ENCODE measurements around the gene RANBP1. TPM values are rescaled to one million over a fixed set of nuclear protein-coding genes. Genes with fewer than 3 reads are reported as not detected.

The RANBP1 gene
- total and polyA plus RNA-seq, 2 of the 4 experiments (the other 2 are of a cell fraction) = 173 to 376 TPM

DNA sequence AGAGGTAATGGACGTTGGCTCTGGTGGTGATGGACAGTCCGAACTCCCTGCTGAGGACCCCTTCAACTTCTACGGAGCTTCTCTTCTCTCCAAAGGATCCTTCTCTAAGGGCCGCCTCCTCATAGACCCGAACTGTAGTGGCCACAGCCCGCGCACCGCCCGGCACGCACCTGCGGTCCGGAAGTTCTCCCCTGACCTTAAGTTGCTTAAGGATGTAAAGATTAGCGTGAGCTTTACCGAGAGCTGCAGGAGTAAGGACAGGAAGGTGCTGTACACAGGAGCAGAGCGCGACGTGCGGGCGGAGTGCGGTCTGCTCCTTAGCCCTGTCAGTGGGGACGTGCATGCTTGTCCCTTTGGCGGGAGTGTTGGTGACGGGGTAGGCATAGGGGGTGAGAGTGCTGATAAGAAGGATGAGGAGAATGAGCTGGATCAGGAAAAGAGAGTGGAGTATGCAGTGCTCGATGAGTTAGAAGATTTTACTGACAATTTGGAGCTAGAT, 29.8 kb upstream of the RANBP1 start:
- no peaks in the 10 kb centered on the region for H3K9me3 ChIP-seq (ENCODE audit: control insufficient read depth, insufficient read depth, low read length)
- peaks cover 30% of the 10 kb centered on the region for H3K9me1 ChIP-seq (ENCODE audit: insufficient read depth, low read length)
- H4K8ac ChIP-seq (ENCODE audit: low read depth in 2 of 2, low read length in 2 of 2) = no peak overlapping the region
- H3K4me1 ChIP-seq (ENCODE audit: control insufficient read depth, insufficient read depth, low read length) = peaks cover 21% of the 10 kb centered on the region
- H3K9ac ChIP-seq (ENCODE audit: low read depth, low read length) = no peak overlapping the region
- H2BK15ac ChIP-seq (ENCODE audit: low read depth, low read length) = no peak overlapping the region
- H3K56ac ChIP-seq (ENCODE audit: extremely low read depth, insufficient read depth, low read length) = no peak overlapping the region
- in situ Hi-C loops (cut with MboI; ENCODE audit: low sequenced_read_pairs) = no loop called here
- H3K18ac ChIP-seq (ENCODE audit: low read depth, low read length) = no peak overlapping the region
- no peak overlapping the region for H2AK9ac ChIP-seq (replicated peaks; ENCODE audit: low read depth, low read length, poor library complexity)
- no peak for TF ChIP-seq RAD21 (IDR thresholded peaks at IDR 0.05; ENCODE audit: low read length)
- TF ChIP-seq, protein P1, sequence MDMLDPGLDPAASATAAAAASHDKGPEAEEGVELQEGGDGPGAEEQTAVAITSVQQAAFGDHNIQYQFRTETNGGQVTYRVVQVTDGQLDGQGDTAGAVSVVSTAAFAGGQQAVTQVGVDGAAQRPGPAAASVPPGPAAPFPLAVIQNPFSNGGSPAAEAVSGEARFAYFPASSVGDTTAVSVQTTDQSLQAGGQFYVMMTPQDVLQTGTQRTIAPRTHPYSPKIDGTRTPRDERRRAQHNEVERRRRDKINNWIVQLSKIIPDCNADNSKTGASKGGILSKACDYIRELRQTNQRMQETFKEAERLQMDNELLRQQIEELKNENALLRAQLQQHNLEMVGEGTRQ (IDR thresholded peaks at IDR 0.05; ENCODE audit: low read depth, low read length) = no peak
- no peak for TF ChIP-seq MAZ (IDR thresholded peaks at IDR 0.05; ENCODE audit: borderline replicate concordance, low read depth, low read length)
- no peak for TF ChIP-seq CHD1 (IDR thresholded peaks at IDR 0.05; ENCODE audit: low read depth, low read length)
- TF ChIP-seq POLR2A (IDR thresholded peaks at IDR 0.05; ENCODE audit: low read depth, low read length) = no peak
- TF ChIP-seq, protein P2, sequence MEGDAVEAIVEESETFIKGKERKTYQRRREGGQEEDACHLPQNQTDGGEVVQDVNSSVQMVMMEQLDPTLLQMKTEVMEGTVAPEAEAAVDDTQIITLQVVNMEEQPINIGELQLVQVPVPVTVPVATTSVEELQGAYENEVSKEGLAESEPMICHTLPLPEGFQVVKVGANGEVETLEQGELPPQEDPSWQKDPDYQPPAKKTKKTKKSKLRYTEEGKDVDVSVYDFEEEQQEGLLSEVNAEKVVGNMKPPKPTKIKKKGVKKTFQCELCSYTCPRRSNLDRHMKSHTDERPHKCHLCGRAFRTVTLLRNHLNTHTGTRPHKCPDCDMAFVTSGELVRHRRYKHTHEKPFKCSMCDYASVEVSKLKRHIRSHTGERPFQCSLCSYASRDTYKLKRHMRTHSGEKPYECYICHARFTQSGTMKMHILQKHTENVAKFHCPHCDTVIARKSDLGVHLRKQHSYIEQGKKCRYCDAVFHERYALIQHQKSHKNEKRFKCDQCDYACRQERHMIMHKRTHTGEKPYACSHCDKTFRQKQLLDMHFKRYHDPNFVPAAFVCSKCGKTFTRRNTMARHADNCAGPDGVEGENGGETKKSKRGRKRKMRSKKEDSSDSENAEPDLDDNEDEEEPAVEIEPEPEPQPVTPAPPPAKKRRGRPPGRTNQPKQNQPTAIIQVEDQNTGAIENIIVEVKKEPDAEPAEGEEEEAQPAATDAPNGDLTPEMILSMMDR (conservative IDR thresholded peaks at IDR 0.05; ENCODE audit: low read depth, low read length) = no peak
- no peak for TF ChIP-seq FOS (IDR thresholded peaks at IDR 0.05; ENCODE audit: low read depth, low read length)
- no peak for TF ChIP-seq MAFK (IDR thresholded peaks at IDR 0.05; ENCODE audit: low read depth, low read length)
- TF ChIP-seq ELK1 (IDR thresholded peaks at IDR 0.05; ENCODE audit: borderline replicate concordance, low read depth, low read length) = no peak
- TF ChIP-seq RCOR1 (IDR thresholded peaks at IDR 0.05; ENCODE audit: insufficient replicate concordance, low read length) = no peak
- no peak for TF ChIP-seq RFX5 (IDR thresholded peaks at IDR 0.05; ENCODE audit: low read depth, low read length)
- TF ChIP-seq SMC3 (IDR thresholded peaks at IDR 0.05; ENCODE audit: low read depth, low read length) = no peak
- no peak for TF ChIP-seq CEBPB (IDR thresholded peaks at IDR 0.05; ENCODE audit: low read depth, low read length)
- H4K91ac ChIP-seq (ENCODE audit: insufficient read depth, low read depth, low read length) = no peak overlapping the region
- no peak overlapping the region for H3K4ac ChIP-seq (ENCODE audit: low read depth, low read length)
- H2AFZ ChIP-seq (replicated peaks; ENCODE audit: low read length, poor library complexity) = no peak overlapping the region
- ChIA-PET POLR2A (ENCODE audit: unreplicated experiment) (no interaction called here), CTCF (no interaction called here)
- H3K23ac ChIP-seq (ENCODE audit: low read depth, low read length) = no peak overlapping the region
- DNase-seq = no peak
- no peak overlapping the region for H2BK5ac ChIP-seq (ENCODE audit: low read depth, low read length, poor library complexity, severe bottlenecking)
- H3K14ac ChIP-seq (replicated peaks; ENCODE audit: low read depth, low read length) = no peak overlapping the region
- ATAC-seq (ENCODE audit: low read depth) = no peak
- peaks cover 50% of the 10 kb centered on the region for H3K36me3 ChIP-seq (ENCODE audit: control insufficient read depth, insufficient read depth, low read length)
- no peak overlapping the region for H4K5ac ChIP-seq (ENCODE audit: low read depth, low read length)
- no peaks in the 10 kb centered on the region for H3K27me3 ChIP-seq (ENCODE audit: control insufficient read depth, insufficient read depth, low read length)
- intact Hi-C loops (cut with micrococcal nuclease) = no loop called here
- H3K79me1 ChIP-seq (ENCODE audit: low read depth in 1 of 2, low read length in 2 of 2) = peaks cover 12 to 82% of the 10 kb centered on the region in 2 experiments
- WGBS, 2 experiments (ENCODE audit: extremely low coverage in 2 of 2, insufficient read length in 1 of 2) = 96% methylated on average over 9 of the region's 24 CpGs; no CpG with 5 or more reads in 1 of the 2 experiments
- no peak overlapping the region for H2AK5ac ChIP-seq (ENCODE audit: low read depth, low read length)
- dilution Hi-C loops (cut with HindIII; ENCODE audit: low sequenced_read_pairs, unreplicated experiment) = no loop called here
- H3K27ac ChIP-seq (ENCODE audit: insufficient read depth, low read length) = no peak overlapping the region
- H2BK20ac ChIP-seq (ENCODE audit: low read depth, low read length) = no peak overlapping the region
- no peak overlapping the region for H2BK120ac ChIP-seq (ENCODE audit: low read depth, low read length)
- no peak overlapping the region for H3K4me2 ChIP-seq (ENCODE audit: low read depth, low read length)
- BruUV-seq (replicated peaks) = no TSS peak
- no peak overlapping the region for H3K4me3 ChIP-seq (ENCODE audit: insufficient read depth, low read depth, low read length)
- H4K20me1 ChIP-seq (ENCODE audit: insufficient read depth, low read length) = peaks cover 80% of the 10 kb centered on the region

Data from IMR-90 (cell line).